Endothelial cell of umbilical vein (primary cell): ENCODE results near the gene RHAG. TPM values are rescaled to one million over a fixed set of nuclear protein-coding genes. Genes with fewer than 3 reads are reported as not detected.

Experiments used
- BruUV-seq: library from RNA; stranded (reverse); fragments of 400-500 nt; replicated peaks from 2 replicates; lab custom pipeline; 2021; lab: Mats Ljungman, UMichigan
- CTCF ChIA-PET: fragments of 300-600, 350-600 bp; sonication (Branson Sonifier 250); formaldehyde crosslinking; loops from one replicate; lab custom pipeline; 2021; ENCODE audit warnings: antibody characterized with exemption, inconsistent platforms; lab: Charles Lee
- POLR2A ChIA-PET: fragments of 300-600, 350-600 bp; sonication (Branson Sonifier 250); formaldehyde crosslinking; loops from one replicate; lab custom pipeline; 2021; ENCODE audit warnings: antibody characterized with exemption, inconsistent platforms; lab: Charles Lee
- DNase-seq: peaks from one replicate; pipeline ENCODE4 v3.0.0-alpha.2; 2011; ENCODE audit warnings: low read depth, low spot score
- FAIRE-seq: peaks from 2 replicates; lab custom pipeline; 2011; peaks lifted over from hg19 to GRCh38; lab: Jason Lieb, UNC
- H2AFZ ChIP-seq: 2 replicates; pipeline ENCODE4 v1.6.0; 2012; ENCODE audit warnings: low read depth, low read length, control low read depth, inconsistent platforms
- H3K27ac ChIP-seq: 2 replicates; pipeline ENCODE4 v1.5.1; 2011; ENCODE audit warnings: low read depth, mild to moderate bottlenecking, control low read depth, low read length, moderate library complexity; ENCODE audit not compliant: insufficient read depth
- H3K27me3 ChIP-seq, 2 experiments: 2 replicates each; pipeline versions ENCODE4 v1.6.0 to v1.6.1; 2011; ENCODE audit warnings: low read length in 2 of 2, mixed read lengths in 1 of 2; ENCODE audit not compliant: control insufficient read depth in 2 of 2, insufficient read depth in 2 of 2
- H3K36me3 ChIP-seq, 2 experiments: 2 replicates in 1 of 2; 3 replicates in 1 of 2; pipeline ENCODE4 v1.5.1; 2011; ENCODE audit warnings: low read length in 2 of 2, mild to moderate bottlenecking in 1 of 2, moderate library complexity in 1 of 2; ENCODE audit not compliant: control insufficient read depth in 2 of 2, insufficient read depth in 2 of 2; ENCODE audit errors: extremely low read depth in 1 of 2
- H3K4me1 ChIP-seq: 3 replicates; pipeline ENCODE4 v1.5.1; 2011; ENCODE audit warnings: mild to moderate bottlenecking, low read length; ENCODE audit not compliant: control insufficient read depth, insufficient read depth; ENCODE audit errors: extremely low read depth
- H3K4me2 ChIP-seq: 2 replicates; pipeline ENCODE4 v1.6.1; 2011; ENCODE audit warnings: low read length, control low read depth, mixed read lengths; ENCODE audit not compliant: insufficient read depth
- H3K4me3 ChIP-seq, 3 experiments: fragments of 200-600 bp in 1 of 3; sonication (generic), shearing (Covaris generic) in 1 of 3; replicated peaks in 1 of 3; 2 replicates each; pipeline ENCODE4 v1.5.1; 2011 to 2016; ENCODE audit warnings: control low read depth in 3 of 3, low read length in 3 of 3, mild to moderate bottlenecking in 2 of 3, inconsistent platforms in 1 of 3, low read depth in 1 of 3, moderate library complexity in 1 of 3; ENCODE audit not compliant: insufficient read depth in 1 of 3
- H3K79me2 ChIP-seq: 2 replicates; pipeline ENCODE4 v1.6.0; 2012; ENCODE audit warnings: low read length, inconsistent platforms; ENCODE audit not compliant: control insufficient read depth, insufficient read depth
- H3K9ac ChIP-seq: replicated peaks from 2 replicates; pipeline ENCODE3; 2011; ENCODE audit warnings: low read length, control low read depth; ENCODE audit not compliant: insufficient read depth; ENCODE audit errors: extremely low read depth
- H3K9me1 ChIP-seq: replicated peaks from 3 replicates; pipeline ENCODE4 v1.6.0; 2011; ENCODE audit warnings: mild to moderate bottlenecking, low read length; ENCODE audit not compliant: control insufficient read depth, insufficient read depth; ENCODE audit errors: extremely low read depth
- H3K9me3 ChIP-seq: replicated peaks from 2 replicates; pipeline ENCODE4 v1.5.1; 2012; ENCODE audit warnings: low read length, inconsistent platforms; ENCODE audit not compliant: control insufficient read depth, insufficient read depth
- H4K20me1 ChIP-seq: replicated peaks from 2 replicates; pipeline ENCODE3; 2011; ENCODE audit warnings: mild to moderate bottlenecking, low read length; ENCODE audit not compliant: control insufficient read depth, insufficient read depth; ENCODE audit errors: extremely low read depth
- EZH2 ChIP-seq: IDR thresholded peaks from 2 replicates; pipeline ENCODE4 v1.6.1; 2012; ENCODE audit warnings: borderline replicate concordance, low read depth, mild to moderate bottlenecking, moderate library complexity, low read length, inconsistent platforms; ENCODE audit not compliant: severe bottlenecking
- FOS ChIP-seq: IDR thresholded peaks from 2 replicates; pipeline ENCODE4 v1.6.1; 2011; ENCODE audit warnings: mild to moderate bottlenecking, low read length, moderate library complexity, borderline replicate concordance; ENCODE audit not compliant: insufficient read depth
- GATA2 ChIP-seq: IDR thresholded peaks from 2 replicates; pipeline ENCODE4 v1.7.0; 2011; ENCODE audit warnings: low read depth, mild to moderate bottlenecking, moderate library complexity, mixed read lengths, low read length; ENCODE audit not compliant: insufficient read length, insufficient read depth
- JUN ChIP-seq: IDR thresholded peaks from 2 replicates; pipeline ENCODE4 v1.6.1; 2011; ENCODE audit warnings: borderline replicate concordance, low read depth; ENCODE audit not compliant: insufficient read length, insufficient read depth
- MAX ChIP-seq: IDR thresholded peaks from 2 replicates; pipeline ENCODE4 v1.6.1; 2011; ENCODE audit not compliant: insufficient read depth, insufficient read length
- MYC ChIP-seq: IDR thresholded peaks from one replicate; pipeline ENCODE4 v1.6.1; 2011; ENCODE audit warnings: mild to moderate bottlenecking, low read depth, low read length
- POLR2A ChIP-seq: IDR thresholded peaks from 2 replicates; pipeline ENCODE4 v1.6.1; 2012; ENCODE audit warnings: low read depth, mild to moderate bottlenecking, control low read depth, low read length
- POLR2AphosphoS5 ChIP-seq: IDR thresholded peaks from 2 replicates; pipeline ENCODE4 v1.6.1; 2012; ENCODE audit warnings: low read depth, mild to moderate bottlenecking, control low read depth, low read length, moderate library complexity; ENCODE audit not compliant: insufficient read depth
- dilution Hi-C: fragments of 300-500 bp; cut with MboI; formaldehyde crosslinking; loops from one replicate; pipeline ENCODE4 v1.15.0; 2019; ENCODE audit warnings: low sequenced_read_pairs; ENCODE audit not compliant: extremely low pct_ligation_motif_present
- intact Hi-C: fragments of 100-400 bp; cut with micrococcal nuclease; formaldehyde crosslinking; loops from one replicate; pipeline ENCODE4 v1.10.0; 2022
- polyA plus RNA-seq, 4 experiments: library from polyadenylated mRNA; depleted of rRNA in 3 of 4; stranded (reverse) in 3 of 4; unstranded in 1 of 4; fragments of >200 nt; gene quantifications; 2 replicates each; pipeline versions ENCODE4 v1.2.1 to v1.2.3, GENCODE V29; 2011 to 2012; ENCODE audit warnings: missing spikeins in 1 of 4
- total RNA-seq: library from RNA; stranded (reverse); gene quantifications from 2 replicates; pipeline ENCODE4 v1.2.3, GENCODE V29; 2021
- TF ChIP-seq, protein P1 (sequence below), 2 donors: IDR thresholded peaks; 1 replicate in 1 of 2; 2 replicates in 1 of 2; pipeline ENCODE4 v1.5.1; 2011; ENCODE audit warnings: low read length in 2 of 2, mild to moderate bottlenecking in 2 of 2, moderate library complexity in 2 of 2, control low read depth in 1 of 2, inconsistent platforms in 1 of 2, low read depth in 1 of 2; ENCODE audit not compliant: insufficient read depth in 1 of 2; ENCODE audit errors: extremely low read depth in 1 of 2

Gene RHAG
- total and polyA plus RNA-seq, 2 donors (not counting 3 experiments of a cell fraction or from before 2014, with no cell fraction given): not detected

GRCh38 chr6:49648036-49648435 is 11.4 kb upstream of the RHAG start:
- dilution Hi-C loops (no loop called here), intact Hi-C loops (no loop called here)
- DNase-seq: no peak
- Histone ChIP-seq H3K4me3 (no peak overlapping the region), H3K9me3 (no peaks in the 10 kb centered on the region), H2AFZ (no peak overlapping the region), H3K4me2 (no peak overlapping the region), H3K27ac (no peak overlapping the region), H3K4me1 (no peaks in the 10 kb centered on the region), H3K36me3 (no peaks in the 10 kb centered on the region), H3K9me1 (no peaks in the 10 kb centered on the region), H3K79me2 (no peaks in the 10 kb centered on the region), H3K27me3 (peaks cover 0 to 2% of the 10 kb centered on the region in 2 experiments), H4K20me1 (no peaks in the 10 kb centered on the region), H3K9ac (no peak overlapping the region)
- no peak for FAIRE-seq
- CTCF ChIA-PET: interaction anchor here (0.8 kb wide), 1 partner anchor 27 kb away, joined by 3 read pairs; no protein-coding TSS in a partner anchor
- POLR2A ChIA-PET: no interaction called here
- BruUV-seq: no TSS peak
- no peak for TF ChIP-seq FOS
- TF ChIP-seq EZH2: no peak
- TF ChIP-seq GATA2: no peak

GRCh38 chr6:49647476-49647875 is 10.8 kb upstream of the RHAG start:
- Histone ChIP-seq H3K4me2 (no peak overlapping the region), H3K27ac (no peak overlapping the region), H3K27me3 (peaks cover 0 to 2% of the 10 kb centered on the region in 2 experiments), H3K79me2 (no peaks in the 10 kb centered on the region), H3K9ac (no peak overlapping the region), H3K36me3 (no peaks in the 10 kb centered on the region), H3K9me3 (no peaks in the 10 kb centered on the region), H3K9me1 (no peaks in the 10 kb centered on the region), H3K4me1 (no peaks in the 10 kb centered on the region), H4K20me1 (no peaks in the 10 kb centered on the region), H3K4me3 (no peak overlapping the region), H2AFZ (no peak overlapping the region)
- FAIRE-seq: no peak
- TF ChIP-seq MYC: no peak
- TF ChIP-seq POLR2A: no peak
- TF ChIP-seq MAX: no peak
- no peak for TF ChIP-seq EZH2
- TF ChIP-seq POLR2AphosphoS5: no peak
- TF ChIP-seq FOS: no peak
- TF ChIP-seq, protein P1, sequence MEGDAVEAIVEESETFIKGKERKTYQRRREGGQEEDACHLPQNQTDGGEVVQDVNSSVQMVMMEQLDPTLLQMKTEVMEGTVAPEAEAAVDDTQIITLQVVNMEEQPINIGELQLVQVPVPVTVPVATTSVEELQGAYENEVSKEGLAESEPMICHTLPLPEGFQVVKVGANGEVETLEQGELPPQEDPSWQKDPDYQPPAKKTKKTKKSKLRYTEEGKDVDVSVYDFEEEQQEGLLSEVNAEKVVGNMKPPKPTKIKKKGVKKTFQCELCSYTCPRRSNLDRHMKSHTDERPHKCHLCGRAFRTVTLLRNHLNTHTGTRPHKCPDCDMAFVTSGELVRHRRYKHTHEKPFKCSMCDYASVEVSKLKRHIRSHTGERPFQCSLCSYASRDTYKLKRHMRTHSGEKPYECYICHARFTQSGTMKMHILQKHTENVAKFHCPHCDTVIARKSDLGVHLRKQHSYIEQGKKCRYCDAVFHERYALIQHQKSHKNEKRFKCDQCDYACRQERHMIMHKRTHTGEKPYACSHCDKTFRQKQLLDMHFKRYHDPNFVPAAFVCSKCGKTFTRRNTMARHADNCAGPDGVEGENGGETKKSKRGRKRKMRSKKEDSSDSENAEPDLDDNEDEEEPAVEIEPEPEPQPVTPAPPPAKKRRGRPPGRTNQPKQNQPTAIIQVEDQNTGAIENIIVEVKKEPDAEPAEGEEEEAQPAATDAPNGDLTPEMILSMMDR (IDR thresholded peaks at IDR 0.05; ENCODE audit: extremely low read depth in 1 of 2, insufficient read depth in 1 of 2, low read depth in 1 of 2, low read length in 2 of 2): no peak
- no peak for TF ChIP-seq GATA2
- TF ChIP-seq JUN: no peak
- intact Hi-C loops (no loop called here), dilution Hi-C loops (no loop called here)
- POLR2A ChIA-PET: no interaction called here
- DNase-seq: no peak
- CTCF ChIA-PET: no interaction called here
- BruUV-seq: no TSS peak
